Neural cell (in vitro differentiated cells): ENCODE data around the gene CXCL1. TPM values are rescaled to one million over a fixed set of nuclear protein-coding genes. Genes with fewer than 3 reads are reported as not detected.

ENCODE experiments used
- H2AFZ ChIP-seq: fragments of 200-600, 300-800 bp; sonication (generic), shearing (Covaris generic); 2 replicates; pipeline ENCODE4 v1.6.0; 2014; ENCODE audit warnings: low read depth, mild to moderate bottlenecking, antibody characterized with exemption, low read length, moderate library complexity
- H3F3A ChIP-seq: fragments of 200-600 bp; shearing (Covaris generic); 2 replicates; pipeline ENCODE4 v1.6.1; 2016; ENCODE audit warnings: mild to moderate bottlenecking, moderate library complexity, mixed read lengths, antibody characterized with exemption, low read length; ENCODE audit not compliant: insufficient read depth, poor library complexity, severe bottlenecking
- H3K27ac ChIP-seq: fragments of 200-600, 300-800 bp; sonication (generic), shearing (Covaris generic); 2 replicates; pipeline ENCODE4 v1.5.1; 2014; ENCODE audit warnings: mild to moderate bottlenecking, low read length, moderate library complexity
- H3K27me3 ChIP-seq: fragments of 300-800, 200-600 bp; sonication (generic), shearing (Covaris generic); 2 replicates; pipeline ENCODE4 v1.6.0; 2014; ENCODE audit warnings: mild to moderate bottlenecking, low read depth, low read length, moderate library complexity; ENCODE audit not compliant: insufficient read depth
- H3K36me3 ChIP-seq: fragments of 300-800, 200-600 bp; sonication (generic), shearing (Covaris generic); 2 replicates; pipeline ENCODE4 v1.5.1; 2014; ENCODE audit warnings: mild to moderate bottlenecking, antibody characterized with exemption, low read length, moderate library complexity; ENCODE audit not compliant: insufficient read depth
- H3K4me2 ChIP-seq: fragments of 300-800, 200-600 bp; sonication (generic), shearing (Covaris generic); 2 replicates; pipeline ENCODE4 v1.6.0; 2014; ENCODE audit warnings: mild to moderate bottlenecking, low read length
- H3K4me3 ChIP-seq: fragments of 300-800, 200-600 bp; sonication (generic), shearing (Covaris generic); 2 replicates; pipeline ENCODE4 v1.5.1; 2014; ENCODE audit warnings: mild to moderate bottlenecking, low read length, moderate library complexity
- H3K79me2 ChIP-seq: fragments of 200-600 bp; shearing (Covaris generic); replicated peaks from 2 replicates; pipeline ENCODE4 v1.6.0; 2014; ENCODE audit warnings: mild to moderate bottlenecking, low read length, moderate library complexity; ENCODE audit not compliant: insufficient read depth
- H3K9ac ChIP-seq: fragments of 300-800, 200-600 bp; sonication (generic), shearing (Covaris generic); 2 replicates; pipeline ENCODE4 v1.6.1; 2016; ENCODE audit warnings: mild to moderate bottlenecking, low read length, mixed read lengths
- H3K9me2 ChIP-seq: fragments of 200-600 bp; shearing (Covaris generic); 2 replicates; pipeline ENCODE4 v1.6.1; 2016; ENCODE audit warnings: mild to moderate bottlenecking, low read length, mixed read lengths; ENCODE audit not compliant: insufficient read depth
- H3K9me3 ChIP-seq: fragments of 200-600, 300-800 bp; sonication (generic), shearing (Covaris generic); 2 replicates; pipeline ENCODE4 v1.6.1; 2016; ENCODE audit warnings: mild to moderate bottlenecking, mixed run types, low read length, moderate library complexity, mixed read lengths
- H4K20me1 ChIP-seq: fragments of 200-600 bp; shearing (Covaris generic); 2 replicates; pipeline ENCODE4 v1.6.1; 2016; ENCODE audit warnings: mild to moderate bottlenecking, mixed run types; ENCODE audit not compliant: insufficient read depth
- EP300 ChIP-seq: fragments of 450-650 bp; conservative IDR thresholded peaks from 2 replicates; pipeline ENCODE4 v1.6.1; 2014; ENCODE audit warnings: antibody characterized with exemption, mild to moderate bottlenecking, moderate library complexity; ENCODE audit not compliant: poor library complexity, severe bottlenecking
- EZH2 ChIP-seq: fragments of 200-600, 300-800 bp; shearing (Covaris generic), sonication (generic); IDR thresholded peaks from 2 replicates; pipeline ENCODE4 v1.6.1; 2014; ENCODE audit warnings: antibody characterized with exemption, low read length, borderline replicate concordance, mild to moderate bottlenecking; ENCODE audit not compliant: insufficient read depth, poor library complexity, severe bottlenecking
- MXI1 ChIP-seq: fragments of 450-650 bp; conservative IDR thresholded peaks from 2 replicates; pipeline ENCODE4 v1.6.1; 2014; ENCODE audit warnings: antibody characterized with exemption, mild to moderate bottlenecking; ENCODE audit not compliant: poor library complexity, severe bottlenecking
- POLR2AphosphoS5 ChIP-seq: IDR thresholded peaks from 2 replicates; pipeline ENCODE4 v1.6.1; 2012
- RAD21 ChIP-seq: fragments of 450-650 bp; conservative IDR thresholded peaks from 2 replicates; pipeline ENCODE4 v1.6.1; 2014; ENCODE audit warnings: antibody characterized with exemption, mild to moderate bottlenecking, moderate library complexity
- SMC3 ChIP-seq: fragments of 450-650 bp; conservative IDR thresholded peaks from 2 replicates; pipeline ENCODE4 v1.6.1; 2014; ENCODE audit warnings: antibody characterized with exemption, mild to moderate bottlenecking, moderate library complexity; ENCODE audit not compliant: poor library complexity
- TAF1 ChIP-seq: IDR thresholded peaks from 2 replicates; pipeline ENCODE4 v1.6.1; 2012; ENCODE audit warnings: low read depth
- polyA plus RNA-seq: library from polyadenylated mRNA; depleted of rRNA; stranded (reverse); fragments of >200 nt; gene quantifications from 2 replicates; pipeline ENCODE4 v1.2.3, GENCODE V29; 2014
- TF ChIP-seq, protein P1 (sequence below): fragments of 450-650 bp; IDR thresholded peaks from 2 replicates; pipeline ENCODE4 v1.5.1; 2014; ENCODE audit warnings: antibody characterized with exemption, mild to moderate bottlenecking, moderate library complexity; ENCODE audit not compliant: poor library complexity, severe bottlenecking
- TF ChIP-seq, protein P2 (sequence below): IDR thresholded peaks from 2 replicates; pipeline ENCODE4 v1.6.1; 2012; ENCODE audit warnings: borderline replicate concordance

Gene CXCL1
- polyA plus RNA-seq, 1 donor from 2014 or later, result not detected

DNA sequence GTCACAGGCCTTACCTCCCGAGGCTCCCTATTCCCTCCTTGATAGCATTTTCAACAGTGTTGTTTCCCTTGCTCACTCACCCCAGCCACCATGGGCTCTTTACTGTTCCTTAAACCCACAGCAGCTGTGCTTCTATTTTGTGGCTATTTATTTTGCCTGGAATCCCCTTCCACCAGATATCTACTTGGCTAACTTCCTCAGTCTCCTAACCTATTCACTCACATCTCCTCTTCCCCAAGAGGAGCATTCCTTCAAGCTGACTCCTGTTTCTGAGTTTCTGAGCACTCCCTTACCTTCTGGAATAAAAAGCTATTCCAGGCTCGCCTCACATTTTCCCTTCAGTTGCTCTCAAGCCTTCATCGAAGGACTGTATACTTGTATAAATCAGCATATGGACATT is 50.5 kb downstream of the CXCL1 start:
- no peak overlapping the region for H3K27ac ChIP-seq
- no peak for TF ChIP-seq EP300
- no peak for TF ChIP-seq RAD21
- no peak for TF ChIP-seq MXI1
- TF ChIP-seq EZH2, result no peak
- TF ChIP-seq, protein P1, sequence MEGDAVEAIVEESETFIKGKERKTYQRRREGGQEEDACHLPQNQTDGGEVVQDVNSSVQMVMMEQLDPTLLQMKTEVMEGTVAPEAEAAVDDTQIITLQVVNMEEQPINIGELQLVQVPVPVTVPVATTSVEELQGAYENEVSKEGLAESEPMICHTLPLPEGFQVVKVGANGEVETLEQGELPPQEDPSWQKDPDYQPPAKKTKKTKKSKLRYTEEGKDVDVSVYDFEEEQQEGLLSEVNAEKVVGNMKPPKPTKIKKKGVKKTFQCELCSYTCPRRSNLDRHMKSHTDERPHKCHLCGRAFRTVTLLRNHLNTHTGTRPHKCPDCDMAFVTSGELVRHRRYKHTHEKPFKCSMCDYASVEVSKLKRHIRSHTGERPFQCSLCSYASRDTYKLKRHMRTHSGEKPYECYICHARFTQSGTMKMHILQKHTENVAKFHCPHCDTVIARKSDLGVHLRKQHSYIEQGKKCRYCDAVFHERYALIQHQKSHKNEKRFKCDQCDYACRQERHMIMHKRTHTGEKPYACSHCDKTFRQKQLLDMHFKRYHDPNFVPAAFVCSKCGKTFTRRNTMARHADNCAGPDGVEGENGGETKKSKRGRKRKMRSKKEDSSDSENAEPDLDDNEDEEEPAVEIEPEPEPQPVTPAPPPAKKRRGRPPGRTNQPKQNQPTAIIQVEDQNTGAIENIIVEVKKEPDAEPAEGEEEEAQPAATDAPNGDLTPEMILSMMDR, result no peak
- TF ChIP-seq SMC3, result no peak
- no peak for TF ChIP-seq POLR2AphosphoS5
- TF ChIP-seq, protein P2, sequence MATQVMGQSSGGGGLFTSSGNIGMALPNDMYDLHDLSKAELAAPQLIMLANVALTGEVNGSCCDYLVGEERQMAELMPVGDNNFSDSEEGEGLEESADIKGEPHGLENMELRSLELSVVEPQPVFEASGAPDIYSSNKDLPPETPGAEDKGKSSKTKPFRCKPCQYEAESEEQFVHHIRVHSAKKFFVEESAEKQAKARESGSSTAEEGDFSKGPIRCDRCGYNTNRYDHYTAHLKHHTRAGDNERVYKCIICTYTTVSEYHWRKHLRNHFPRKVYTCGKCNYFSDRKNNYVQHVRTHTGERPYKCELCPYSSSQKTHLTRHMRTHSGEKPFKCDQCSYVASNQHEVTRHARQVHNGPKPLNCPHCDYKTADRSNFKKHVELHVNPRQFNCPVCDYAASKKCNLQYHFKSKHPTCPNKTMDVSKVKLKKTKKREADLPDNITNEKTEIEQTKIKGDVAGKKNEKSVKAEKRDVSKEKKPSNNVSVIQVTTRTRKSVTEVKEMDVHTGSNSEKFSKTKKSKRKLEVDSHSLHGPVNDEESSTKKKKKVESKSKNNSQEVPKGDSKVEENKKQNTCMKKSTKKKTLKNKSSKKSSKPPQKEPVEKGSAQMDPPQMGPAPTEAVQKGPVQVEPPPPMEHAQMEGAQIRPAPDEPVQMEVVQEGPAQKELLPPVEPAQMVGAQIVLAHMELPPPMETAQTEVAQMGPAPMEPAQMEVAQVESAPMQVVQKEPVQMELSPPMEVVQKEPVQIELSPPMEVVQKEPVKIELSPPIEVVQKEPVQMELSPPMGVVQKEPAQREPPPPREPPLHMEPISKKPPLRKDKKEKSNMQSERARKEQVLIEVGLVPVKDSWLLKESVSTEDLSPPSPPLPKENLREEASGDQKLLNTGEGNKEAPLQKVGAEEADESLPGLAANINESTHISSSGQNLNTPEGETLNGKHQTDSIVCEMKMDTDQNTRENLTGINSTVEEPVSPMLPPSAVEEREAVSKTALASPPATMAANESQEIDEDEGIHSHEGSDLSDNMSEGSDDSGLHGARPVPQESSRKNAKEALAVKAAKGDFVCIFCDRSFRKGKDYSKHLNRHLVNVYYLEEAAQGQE, result no peak
- no peak for TF ChIP-seq TAF1
- no peaks in the 10 kb centered on the region for H3F3A ChIP-seq
- no peaks in the 10 kb centered on the region for H3K36me3 ChIP-seq
- H3K4me3 ChIP-seq, result no peak overlapping the region
- no peaks in the 10 kb centered on the region for H4K20me1 ChIP-seq
- H3K9ac ChIP-seq, result no peak overlapping the region
- H3K27me3 ChIP-seq, result no peaks in the 10 kb centered on the region
- no peaks in the 10 kb centered on the region for H3K9me2 ChIP-seq
- H2AFZ ChIP-seq, result no peak overlapping the region
- no peaks in the 10 kb centered on the region for H3K9me3 ChIP-seq
- no peak overlapping the region for H3K4me2 ChIP-seq
- H3K79me2 ChIP-seq, result no peaks in the 10 kb centered on the region

Other genes with a start within 250 kb of the CXCL1 start
- gene RASSF6, start 249.0 kb upstream of the CXCL1 start, polyA plus RNA-seq, result not detected in 2 replicates
- not detected in 2 replicates for gene CXCL8, start 128.8 kb upstream of the CXCL1 start, polyA plus RNA-seq
- not detected in 2 replicates for gene CXCL6, start 32.7 kb upstream of the CXCL1 start, polyA plus RNA-seq
- gene PF4V1, start 16.1 kb upstream of the CXCL1 start, polyA plus RNA-seq, result not detected in 2 replicates
- gene PF4, start 112.6 kb downstream of the CXCL1 start, polyA plus RNA-seq, result not detected in 2 replicates
- not detected in 2 replicates for gene PPBP, start 118.8 kb downstream of the CXCL1 start, polyA plus RNA-seq
- not detected in 2 replicates for gene CXCL5, start 129.3 kb downstream of the CXCL1 start, polyA plus RNA-seq
- 1.1 TPM in 1 of 2 replicates, not detected in the other for gene CXCL3, start 169.3 kb downstream of the CXCL1 start, polyA plus RNA-seq
- gene CXCL2, start 229.8 kb downstream of the CXCL1 start, polyA plus RNA-seq, result not detected in 2 replicates